Esophagus mucosa (tissue), 1 donor: Measurements from ENCODE around the gene ANXA8. TPM values are rescaled to one million over a fixed set of nuclear protein-coding genes. Genes with fewer than 3 reads are reported as not detected.
"Not testable (repeated sequence)": the region's sequence is repeated elsewhere in the genome, so short reads cannot be mapped to it uniquely, and the experiment has no call there.

Source experiments
- ATAC-seq: fragments of 200-7000 bp; cut with Tn5 transposase; one replicate; pipeline ENCODE4 v1.9.1; 2020
- total RNA-seq: library from RNA; stranded (reverse); gene quantifications from one replicate; pipeline ENCODE4 v1.2.4, GENCODE V29; 2023
- donor health status: DM: yes; HTN: yes; CAD: no.

Gene ANXA8
- total RNA-seq, 1 donor from 2014 or later = 203 TPM

DNA sequence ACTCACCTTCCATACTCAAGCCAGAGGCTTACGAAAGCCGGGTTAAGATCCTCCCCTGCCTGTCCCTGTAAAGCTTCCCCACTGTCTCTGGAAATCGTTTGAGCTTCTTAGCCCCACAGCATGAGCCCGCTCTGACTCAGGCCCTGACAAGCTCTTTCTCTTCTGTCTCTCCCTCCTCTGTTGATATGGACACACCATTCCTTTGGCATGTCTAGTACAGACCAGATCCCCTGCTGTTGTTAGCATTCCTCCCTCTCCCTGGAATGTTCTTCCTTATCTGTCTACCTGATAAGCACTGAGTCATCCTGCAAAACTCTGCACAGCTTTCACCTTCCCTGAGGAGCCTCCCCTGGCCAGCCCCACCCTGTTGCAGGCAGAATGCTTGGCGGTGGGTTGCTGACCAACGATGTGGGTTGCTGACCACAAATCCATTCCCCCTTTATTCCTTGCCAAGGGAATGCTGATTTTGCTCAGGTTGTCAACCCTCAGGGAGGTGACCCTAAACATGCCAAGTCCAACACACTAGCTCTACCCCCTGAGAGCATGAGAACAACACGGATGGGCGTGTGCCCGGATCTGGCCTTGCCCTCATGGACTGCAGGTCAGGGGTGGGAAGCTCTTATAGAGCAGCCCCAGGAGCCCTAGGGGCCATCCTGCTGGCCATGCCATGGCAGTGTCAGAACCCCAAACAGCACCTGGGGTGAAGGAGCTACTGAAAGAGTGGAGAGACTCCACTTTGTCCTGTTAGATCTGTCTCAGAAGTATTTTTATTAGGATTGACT, 21.1 kb downstream of the ANXA8 start:
- peak; percentile 70 for ATAC-seq

DNA sequence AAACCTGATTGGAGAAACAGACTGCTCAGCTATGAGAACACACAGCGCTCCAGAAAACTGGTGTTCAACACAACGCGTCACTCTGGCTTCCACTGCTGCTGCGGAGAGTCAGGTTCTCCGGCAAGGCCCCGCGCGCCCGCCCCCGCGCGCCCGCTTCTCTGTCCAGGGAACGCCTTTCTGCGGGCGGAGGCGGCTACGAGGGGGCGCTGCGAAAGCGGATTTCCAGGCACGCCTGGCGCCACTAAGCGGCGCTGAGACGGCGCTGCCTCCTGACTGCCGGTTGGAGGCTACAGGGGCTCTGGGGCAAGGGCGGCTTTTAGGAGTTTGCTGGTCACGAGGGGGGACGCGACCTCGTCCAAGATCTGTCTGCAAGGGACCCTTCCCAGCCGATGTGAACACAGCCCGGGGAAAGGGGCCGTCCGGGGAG, 22.6 kb downstream of the ANXA8 start:
- ATAC-seq = peak; percentile 68

DNA sequence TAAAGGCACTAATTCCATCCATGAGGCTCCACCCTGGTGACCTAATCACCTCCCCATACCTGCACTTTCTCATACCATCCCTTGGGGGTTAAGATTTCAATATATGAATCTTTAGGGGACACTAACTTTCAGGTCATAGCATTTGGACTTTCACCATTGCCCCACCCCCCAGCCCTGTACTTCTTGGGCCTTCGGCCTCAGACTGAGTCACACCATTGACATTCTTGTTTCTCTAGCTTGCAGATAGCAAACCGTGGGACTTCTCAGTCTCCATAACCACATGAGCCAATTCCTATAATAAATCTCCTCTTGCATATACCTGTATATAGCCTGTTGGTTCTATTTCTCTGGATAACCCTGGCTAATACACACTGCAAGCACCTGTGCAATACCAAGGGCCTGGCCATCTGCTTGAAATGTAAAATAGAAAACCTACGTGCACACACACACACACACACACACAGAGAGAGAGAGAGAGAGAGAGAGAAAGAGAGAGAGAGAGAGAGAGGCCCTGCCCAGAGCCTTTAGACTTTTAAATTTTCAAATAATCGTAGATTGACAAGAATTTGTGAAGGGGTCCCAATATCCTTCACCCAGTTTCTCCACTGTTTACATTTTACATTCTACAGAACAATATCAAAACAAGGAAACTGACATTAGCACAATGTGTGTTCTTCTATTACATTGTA, 25.3 kb downstream of the ANXA8 start:
- no peak for ATAC-seq

DNA sequence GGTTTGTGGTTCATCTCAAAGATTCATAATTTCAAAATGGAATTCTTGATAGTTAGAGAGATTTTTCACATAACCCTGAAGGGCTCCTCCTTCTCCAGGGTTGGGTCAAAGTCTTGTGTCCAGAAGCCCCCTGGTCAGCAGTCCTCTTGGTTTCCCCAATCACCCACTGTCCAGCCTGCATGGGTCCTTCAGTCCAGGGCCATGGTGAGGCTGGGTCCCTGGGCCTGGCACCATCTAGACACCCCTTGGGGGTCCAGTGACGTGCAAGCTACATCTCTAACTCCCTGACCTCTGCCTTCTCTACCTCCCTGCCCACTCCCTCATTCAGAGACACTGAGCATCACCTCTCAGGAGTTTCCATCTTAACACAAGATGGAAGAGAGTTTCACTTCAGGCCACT, 26.1 kb downstream of the ANXA8 start:
- ATAC-seq = no peak

DNA sequence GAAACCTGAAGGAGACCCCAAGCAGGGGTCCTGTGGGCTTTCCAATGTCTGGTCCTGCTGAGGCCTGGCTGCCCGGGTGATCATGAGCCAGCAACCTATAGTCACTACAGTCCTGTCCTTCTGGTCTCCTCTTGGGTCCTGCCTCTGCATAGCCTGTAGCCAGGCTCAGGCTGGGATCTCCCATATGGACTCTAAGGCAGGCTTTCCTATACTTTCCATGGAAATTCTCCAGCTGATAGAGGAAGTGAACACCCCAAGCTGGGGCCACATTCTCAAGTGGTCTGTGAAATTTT, 26.4 kb downstream of the ANXA8 start:
- ATAC-seq = no peak

DNA sequence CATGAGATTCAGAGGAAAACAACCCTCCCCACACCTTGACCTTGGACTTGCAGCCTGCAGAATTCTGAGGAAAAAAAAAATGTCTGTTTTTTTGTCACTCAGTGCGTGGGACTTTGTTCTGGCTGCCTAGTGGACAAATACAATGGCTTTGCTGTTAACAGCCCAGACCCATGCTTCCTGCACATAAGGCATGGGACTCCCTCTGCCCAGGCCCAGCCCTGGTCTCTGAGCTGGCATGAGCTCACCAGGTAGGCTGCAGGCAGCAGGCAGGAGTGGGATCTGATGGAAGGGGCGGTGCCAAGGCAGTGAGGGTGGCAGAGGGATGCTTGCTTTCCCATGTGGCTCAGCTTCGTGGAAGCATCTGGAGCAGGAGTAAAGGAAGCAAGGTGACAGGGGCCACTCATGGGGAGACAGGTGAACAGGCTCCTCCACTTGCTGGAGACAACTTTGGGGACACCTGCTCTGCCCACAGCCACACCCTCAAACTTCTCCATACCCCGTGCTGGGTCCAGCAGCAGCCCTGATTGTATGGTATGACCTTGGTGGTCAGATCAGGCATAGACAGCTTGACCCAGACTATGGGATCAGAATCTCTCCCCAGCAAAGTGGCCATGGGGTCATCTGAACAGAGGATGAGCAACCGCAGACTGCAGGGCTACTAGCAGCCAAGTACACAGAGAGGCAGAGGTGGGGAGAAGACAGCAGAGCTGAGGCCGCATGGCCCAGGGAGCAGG, 27.0 kb downstream of the ANXA8 start:
- no peak for ATAC-seq

DNA sequence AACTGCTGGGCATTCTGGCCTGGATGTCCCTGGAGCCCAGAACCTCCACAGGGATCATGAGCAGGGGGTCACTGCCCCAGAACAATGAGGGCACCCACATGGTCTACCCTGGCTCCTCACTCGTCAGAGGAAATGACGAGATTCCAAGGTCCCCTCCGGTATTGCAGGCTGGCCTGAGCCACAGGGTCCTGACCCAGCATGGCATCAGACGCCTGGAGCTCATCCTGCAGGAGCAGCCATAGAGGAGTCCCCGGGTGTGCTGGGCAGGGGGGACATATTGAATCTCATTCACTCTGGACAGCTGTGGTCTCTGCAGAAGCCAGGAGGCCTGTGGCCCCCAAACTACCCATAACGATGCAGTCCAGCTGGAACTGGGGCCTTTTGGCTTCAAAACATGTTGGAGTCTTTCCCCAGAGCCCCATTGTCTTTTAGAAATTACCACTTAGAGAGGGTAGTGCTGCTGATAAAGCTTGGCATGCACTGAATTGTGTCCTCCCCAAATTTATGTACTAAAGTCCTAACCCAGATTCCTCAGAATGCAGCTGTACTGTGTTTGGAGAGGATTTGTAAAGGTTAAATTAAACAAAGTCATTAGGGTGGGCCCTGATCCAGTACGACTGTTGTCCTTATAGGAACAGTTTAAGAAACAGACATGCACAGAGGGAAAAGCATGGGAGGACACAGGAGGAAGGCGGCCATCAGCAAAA, 27.7 kb downstream of the ANXA8 start:
- ATAC-seq = no peak

DNA sequence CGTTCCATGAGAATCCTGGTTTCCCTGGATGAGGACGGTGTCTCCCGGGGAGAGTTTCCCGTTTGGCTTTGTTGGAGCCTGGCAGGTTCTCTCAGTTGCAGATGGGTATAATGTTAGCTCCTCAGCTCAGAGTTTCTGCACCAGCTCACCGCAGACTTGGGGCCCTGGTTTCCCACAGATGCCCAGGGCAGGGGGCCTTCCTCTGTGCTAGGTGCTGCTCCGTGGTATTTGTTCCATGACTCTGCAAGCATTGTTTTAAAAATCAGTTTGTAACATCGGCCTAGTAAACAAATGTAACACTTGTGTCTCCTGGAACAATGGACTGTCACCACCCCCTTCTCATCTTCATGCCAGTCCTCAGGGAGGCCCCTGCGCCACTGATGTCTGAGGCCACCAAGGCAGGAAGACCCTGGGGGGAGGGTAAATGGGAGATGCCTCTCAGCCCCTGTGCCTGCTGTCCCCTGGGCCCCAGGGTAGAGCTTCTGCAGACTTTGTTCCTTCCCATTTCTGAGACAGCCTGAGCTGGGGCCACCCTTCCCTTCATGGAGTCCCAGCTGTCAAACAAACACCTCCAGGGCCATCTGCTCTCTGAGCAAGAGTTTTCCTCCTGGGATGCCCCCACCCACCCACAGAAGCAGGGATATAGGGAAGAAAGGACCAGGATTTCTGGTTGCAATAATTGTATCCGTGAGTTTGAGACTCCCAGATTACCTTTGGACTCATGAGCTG, 28.4 kb downstream of the ANXA8 start:
- ATAC-seq = not testable (repeated sequence)

DNA sequence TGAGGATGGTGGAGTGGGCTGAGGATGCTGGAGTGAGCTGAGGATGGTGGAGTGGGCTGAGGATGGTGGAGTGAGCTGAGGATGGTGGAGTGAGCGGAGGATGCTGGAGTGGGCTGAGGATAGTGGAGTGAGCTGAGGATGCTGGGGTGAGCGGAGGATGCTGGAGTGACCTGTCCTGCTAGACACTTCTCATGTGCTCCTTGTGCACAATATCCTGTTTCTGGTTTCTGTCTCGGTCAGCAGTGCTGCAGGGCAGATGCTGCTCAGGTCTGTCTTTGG, 29.2 kb downstream of the ANXA8 start:
- no peak for ATAC-seq

DNA sequence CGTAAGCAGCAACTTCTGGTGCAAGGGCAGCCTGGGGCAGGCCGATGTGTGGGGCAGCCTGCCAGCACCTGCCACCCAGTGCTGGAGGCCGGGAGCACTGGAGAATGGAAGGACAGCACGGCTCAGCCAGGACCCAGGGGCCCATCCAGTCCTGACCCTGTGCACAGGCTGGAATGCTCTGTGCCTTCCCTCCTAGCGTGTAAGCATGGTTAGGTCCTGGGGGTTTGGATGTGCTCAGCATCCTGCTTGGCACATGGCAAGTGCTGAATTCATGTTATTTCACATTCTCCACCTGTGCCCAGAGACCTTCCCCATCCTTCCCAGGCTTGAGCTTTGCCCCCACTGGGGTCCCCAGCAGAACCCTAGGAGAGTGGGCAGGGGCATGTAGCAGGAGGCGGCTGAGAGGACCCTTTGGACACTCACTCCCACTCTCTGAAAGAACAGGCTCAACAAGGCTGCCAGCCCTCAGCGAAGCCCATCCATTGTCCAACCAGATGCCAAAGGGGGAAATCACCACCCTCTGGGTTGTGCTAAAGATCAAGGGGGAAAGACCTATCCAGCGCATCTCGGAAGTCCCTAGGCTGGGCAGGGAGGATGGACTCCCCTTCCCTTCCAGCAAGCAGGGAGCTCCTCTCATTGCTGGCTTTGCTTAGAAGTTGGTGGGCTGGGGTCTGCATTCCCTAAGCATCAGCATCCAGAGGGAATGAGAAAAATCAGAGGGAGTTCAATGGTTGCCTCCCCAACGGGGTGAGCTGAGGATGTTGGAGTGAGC, 29.7 kb downstream of the ANXA8 start:
- ATAC-seq = peak; percentile 12

DNA sequence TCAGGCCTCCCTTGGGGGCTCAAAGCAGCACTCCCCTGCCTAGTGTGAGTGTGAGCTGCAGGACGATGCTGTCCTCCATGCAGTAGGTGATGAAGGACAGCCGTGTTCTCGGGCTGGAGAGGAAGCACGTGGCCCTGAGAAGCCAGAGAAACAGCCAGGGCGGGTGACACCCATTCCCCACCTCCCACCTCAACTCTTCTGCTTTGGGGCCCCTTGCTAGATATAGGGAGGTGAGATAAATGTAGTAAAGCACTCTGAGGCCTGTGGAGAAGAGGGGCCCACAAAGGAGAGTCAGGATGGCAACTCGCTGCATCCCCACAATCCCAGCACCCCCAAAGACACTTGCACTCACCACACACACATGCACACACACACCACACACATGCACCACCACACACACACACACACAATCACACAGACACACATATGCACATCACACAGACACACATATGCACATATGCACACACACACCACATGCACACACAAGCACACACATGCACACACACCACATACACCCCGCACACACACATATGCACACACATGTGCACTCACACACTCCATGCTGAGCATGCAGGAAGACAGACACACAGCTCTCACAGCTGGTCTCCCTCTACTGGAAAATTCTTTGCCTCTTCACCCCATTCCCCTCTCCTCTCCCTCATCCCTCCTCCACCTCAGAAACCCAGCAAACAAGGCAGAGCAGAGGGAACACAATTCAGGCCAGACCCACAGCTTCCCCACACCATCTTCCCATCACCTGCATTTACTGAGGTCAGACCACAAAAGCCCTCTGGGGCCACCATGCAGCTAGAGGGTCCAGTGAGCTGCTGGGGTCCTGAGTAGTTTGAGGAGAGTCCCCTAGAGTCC, 30.5 kb downstream of the ANXA8 start:
- ATAC-seq = no peak

DNA sequence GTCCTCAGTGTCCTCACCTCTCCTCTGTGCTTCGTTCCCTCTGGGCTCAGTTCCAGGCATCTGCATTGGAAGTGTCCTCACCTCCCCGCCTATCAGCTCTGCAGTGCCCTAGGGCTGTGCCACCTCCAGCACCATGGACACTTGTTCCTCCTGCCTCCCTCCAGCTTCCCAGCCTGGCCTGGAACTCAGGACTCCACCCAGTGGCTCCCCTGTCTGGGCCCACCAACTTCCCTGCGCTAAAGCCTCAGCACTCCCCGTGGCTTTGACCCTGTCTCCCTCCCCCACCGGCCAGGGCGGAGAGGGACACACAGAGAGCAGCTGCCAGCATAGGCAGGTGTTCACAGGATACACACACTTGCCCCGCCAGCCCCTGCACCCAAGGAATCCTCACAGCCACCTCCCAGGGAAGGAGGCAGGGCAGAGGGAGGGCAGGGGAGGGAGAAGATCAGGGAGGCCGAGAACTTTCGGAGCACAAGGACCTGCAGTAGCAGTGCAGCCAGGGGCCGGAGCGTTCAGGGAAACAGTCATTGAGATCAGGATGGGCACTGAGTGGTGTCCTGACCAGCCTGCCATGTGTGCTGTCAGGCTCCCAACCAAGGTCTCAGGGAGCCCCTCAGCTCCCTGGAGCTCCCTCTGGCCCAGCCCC, 31.3 kb downstream of the ANXA8 start:
- no peak for ATAC-seq

DNA sequence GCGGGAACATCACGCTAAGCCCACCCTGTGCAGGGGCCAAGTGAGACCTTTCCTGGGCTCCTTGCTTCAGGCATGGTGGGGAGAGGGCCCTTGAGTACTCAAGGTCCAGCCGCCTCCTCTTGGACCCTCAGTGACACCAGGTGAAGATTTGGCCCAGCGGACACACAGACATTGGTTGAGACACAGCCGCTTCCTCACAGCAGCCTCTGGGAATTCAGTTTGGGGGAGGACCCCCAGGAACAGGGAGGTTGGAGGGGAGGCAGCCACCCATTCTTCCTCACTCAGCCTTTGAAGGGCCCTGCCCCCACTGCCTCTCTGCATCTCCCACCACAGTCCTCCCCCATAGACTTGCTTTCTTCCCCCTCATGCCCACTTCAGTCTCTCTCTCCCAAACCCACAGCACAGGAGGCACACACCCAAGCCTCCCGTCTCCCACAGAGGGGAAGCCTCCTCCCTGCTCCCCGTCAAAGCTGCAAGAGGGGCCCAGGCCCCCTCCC, 31.9 kb downstream of the ANXA8 start:
- no peak for ATAC-seq

DNA sequence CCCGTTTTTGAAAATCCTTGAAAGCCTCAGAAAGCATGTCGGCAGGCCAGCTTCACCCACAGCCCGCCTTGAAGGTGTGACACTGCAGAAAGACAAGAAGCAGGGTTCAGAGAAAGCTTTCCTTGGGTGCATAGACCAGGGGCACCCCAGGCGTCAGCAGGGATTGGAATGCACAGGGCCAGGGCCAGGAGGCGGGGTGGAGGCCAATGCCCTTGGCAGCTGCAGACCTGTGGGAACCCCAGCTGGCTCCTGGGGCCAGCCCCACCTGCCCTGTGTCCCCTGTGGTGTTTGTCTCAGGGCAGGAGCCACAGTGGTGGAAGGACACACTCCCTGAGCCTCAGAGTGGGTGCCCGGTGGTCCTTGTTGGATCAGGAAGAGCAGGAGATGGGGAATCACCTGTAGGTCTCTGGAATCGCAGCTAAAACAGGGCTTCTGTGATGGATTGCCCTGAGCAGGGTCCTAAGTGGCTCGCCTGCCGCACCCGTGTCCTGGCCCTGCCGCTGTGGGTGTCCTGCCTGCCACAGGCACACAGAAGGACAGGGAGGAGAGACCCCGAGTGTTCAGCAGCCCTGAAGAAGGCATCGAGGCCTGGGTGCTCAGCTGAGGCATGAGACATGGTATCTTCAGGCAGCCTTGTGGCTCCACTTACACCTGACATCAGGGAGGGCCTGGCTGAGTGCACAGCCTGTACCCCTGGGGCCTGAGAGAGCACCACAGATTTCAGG, 32.5 kb downstream of the ANXA8 start:
- ATAC-seq = no peak

DNA sequence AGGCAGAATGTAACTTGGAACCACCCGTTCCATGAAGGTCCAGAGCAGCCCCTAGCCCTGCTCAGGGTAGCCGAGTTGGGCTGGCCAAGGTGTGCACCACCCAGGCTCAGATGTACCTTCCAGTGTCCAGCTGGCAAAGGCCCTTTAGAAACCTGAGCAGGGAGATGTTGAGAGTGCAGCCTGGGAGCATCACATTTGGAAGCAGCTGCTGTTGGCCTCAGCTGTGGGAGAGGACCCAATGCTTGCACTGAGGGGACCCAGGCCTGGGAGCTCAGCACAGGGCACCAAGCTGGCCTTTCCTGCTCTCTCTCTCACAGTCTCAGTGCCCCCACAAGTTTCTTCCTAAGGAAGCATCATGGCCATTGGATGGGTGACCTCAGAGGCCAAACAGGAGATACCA, 33.5 kb downstream of the ANXA8 start:
- no peak for ATAC-seq

DNA sequence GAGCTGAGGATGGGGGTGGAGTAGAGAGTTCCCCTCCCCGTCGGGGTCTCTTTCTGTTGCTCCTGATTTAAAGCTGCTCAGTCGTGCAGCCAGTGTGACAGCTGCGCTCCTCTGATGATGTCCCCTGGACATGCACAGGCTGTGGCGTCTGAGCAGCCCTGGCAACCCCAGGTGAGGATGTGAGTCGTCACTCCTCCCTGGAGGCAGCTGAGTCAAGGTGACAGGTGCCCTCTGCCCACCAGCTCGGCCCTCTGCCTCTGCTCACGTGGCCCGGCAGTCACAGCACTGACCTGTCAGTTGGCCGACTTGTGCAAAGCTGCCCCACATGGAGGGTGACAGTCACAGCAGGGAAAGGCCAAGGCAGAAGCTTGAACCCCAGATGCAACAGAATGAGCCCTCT, 33.9 kb downstream of the ANXA8 start:
- ATAC-seq = no peak

DNA sequence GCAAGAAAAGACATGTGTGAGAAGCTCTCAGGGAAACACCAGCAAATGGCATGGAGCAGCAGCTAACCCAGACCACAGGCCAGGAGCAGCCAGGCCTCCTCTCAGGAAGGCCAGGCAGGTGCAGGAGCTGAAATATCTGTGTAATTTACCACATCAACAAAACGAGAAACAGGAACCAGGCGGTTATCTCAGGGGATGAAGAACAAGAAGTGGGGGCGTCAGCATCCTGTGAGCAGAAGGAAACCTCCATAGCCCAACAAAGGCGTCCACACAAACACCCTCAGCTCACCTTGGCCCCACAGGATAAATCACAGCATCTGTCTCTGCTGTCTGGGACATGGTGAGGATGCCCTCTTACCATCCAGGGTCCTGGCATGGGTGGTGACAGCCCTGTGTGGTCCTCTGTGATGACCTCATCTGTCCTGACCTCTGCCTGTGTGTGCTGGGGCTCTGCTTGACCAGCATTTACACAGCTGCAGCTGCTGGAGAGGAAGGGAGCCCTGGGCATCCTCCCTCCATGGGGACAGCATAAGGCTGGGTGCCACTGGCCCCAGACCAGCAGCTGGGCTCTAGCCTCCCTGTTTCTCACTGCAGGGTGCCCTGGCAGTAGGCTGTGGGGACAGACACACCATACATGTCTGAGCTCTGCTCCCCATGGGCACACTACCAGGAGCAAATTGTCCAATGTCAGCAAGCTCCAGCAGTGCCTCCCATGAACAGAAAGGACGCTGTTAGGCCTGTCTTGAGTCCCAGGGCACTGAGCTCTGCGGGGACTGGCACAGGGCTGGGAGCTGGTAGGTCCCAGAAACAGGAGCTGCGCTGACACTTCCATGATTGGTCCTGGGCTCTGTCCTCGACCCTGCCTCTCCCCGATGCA, 34.6 kb downstream of the ANXA8 start:
- ATAC-seq = no peak

DNA sequence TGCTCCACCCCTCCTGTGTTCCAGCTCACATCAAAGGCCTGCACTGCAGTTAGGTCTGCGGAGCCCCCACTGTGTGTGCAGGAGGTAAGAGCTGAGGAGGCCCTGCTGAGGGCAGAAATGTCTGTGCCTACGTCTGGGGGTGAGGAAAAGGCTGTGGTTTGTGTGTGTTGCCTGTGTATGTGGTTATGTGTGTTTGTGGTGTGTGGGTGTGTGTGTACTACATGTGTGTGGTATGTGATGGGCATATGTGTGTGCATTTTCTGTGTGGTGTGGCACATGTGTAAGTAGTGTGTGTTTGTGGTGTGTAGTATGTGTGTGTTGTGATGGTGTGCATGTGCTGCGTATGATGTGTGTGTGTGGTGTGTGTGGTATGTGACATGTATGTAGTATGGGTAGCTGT, 36.2 kb downstream of the ANXA8 start:
- ATAC-seq = no peak
